HG02884 (cell line): ENCODE results near the gene VWA3A.
"Not testable (repeated sequence)": the region's sequence is repeated elsewhere in the genome, so short reads cannot be mapped to it uniquely, and the experiment has no call there.

Experiments
- ATAC-seq: cut with Tn5 transposase; IDR thresholded peaks from one replicate; pipeline ENCODE4 v1.9.1; 2021; ENCODE audit warnings: mild to moderate bottlenecking, moderate library complexity; ENCODE audit not compliant: unreplicated experiment

The VWA3A gene

GRCh38 chr16:22132801-22133200, 40.5 kb downstream of the VWA3A start:
- no peak for ATAC-seq

GRCh38 chr16:22138482-22138881, 46.1 kb downstream of the VWA3A start:
- ATAC-seq = no peak

- ATAC-seq = no peak
Measured at GRCh38 chr16:22139008-22139407, 46.7 kb downstream of the VWA3A start.

GRCh38 chr16:22139732-22140131, 47.4 kb downstream of the VWA3A start:
- no peak for ATAC-seq

GRCh38 chr16:22141767-22142166, 49.4 kb downstream of the VWA3A start:
- ATAC-seq = no peak

GRCh38 chr16:22144520-22144919, 52.2 kb downstream of the VWA3A start:
- ATAC-seq = no peak

GRCh38 chr16:22147853-22148252, 55.5 kb downstream of the VWA3A start:
- ATAC-seq = no peak

GRCh38 chr16:22151246-22151998, 59.1 kb downstream of the VWA3A start:
- no peak for ATAC-seq

- ATAC-seq = no peak
Measured at GRCh38 chr16:22152316-22152715, 60.0 kb downstream of the VWA3A start.

GRCh38 chr16:22153078-22153477, 60.7 kb downstream of the VWA3A start:
- not testable (repeated sequence) for ATAC-seq

- ATAC-seq = no peak
Measured at GRCh38 chr16:22161401-22161800, 69.1 kb downstream of the VWA3A start.

- no peak for ATAC-seq
Measured at GRCh38 chr16:22161999-22162655, 69.8 kb downstream of the VWA3A start, which contains the start of gene SDR42E2. SDR42E2 (plus strand) TSS chr16:22162506; CDS start chr16:22165583, 3,077 bp downstream.

- no peak for ATAC-seq
Measured at GRCh38 chr16:22162656-22163009, 70.3 kb downstream of the VWA3A start.

- ATAC-seq = no peak
Measured at GRCh38 chr16:22163806-22164205, 71.5 kb downstream of the VWA3A start.

- ATAC-seq = no peak
Measured at GRCh38 chr16:22164482-22164881, 72.1 kb downstream of the VWA3A start.

GRCh38 chr16:22165508-22166285, 73.4 kb downstream of the VWA3A start:
- no peak for ATAC-seq

- ATAC-seq = no peak
Measured at GRCh38 chr16:22171953-22172352, 79.6 kb downstream of the VWA3A start.

- ATAC-seq = not testable (repeated sequence)
Measured at GRCh38 chr16:22172642-22173041, 80.3 kb downstream of the VWA3A start.

GRCh38 chr16:22174642-22175041, 82.3 kb downstream of the VWA3A start:
- no peak for ATAC-seq

- ATAC-seq = no peak
Measured at GRCh38 chr16:22177968-22178930, 85.9 kb downstream of the VWA3A start.

GRCh38 chr16:22181426-22181825, 89.1 kb downstream of the VWA3A start:
- no peak for ATAC-seq
